ENCODE results near the gene EGR2. TPM values are rescaled to one million over a fixed set of nuclear protein-coding genes. Genes with fewer than 3 reads are reported as not detected.

EGR2 gene
- total RNA-seq, 1 experiment from 2014 or later, result 0.82 TPM

GRCh38 chr10:62829622-62830021, 13.5 kb upstream of the EGR2 start:
- H3K27ac ChIP-seq (ENCODE audit: low read length), result no peak overlapping the region
- H3K4me1 ChIP-seq (ENCODE audit: control insufficient read depth, insufficient read depth, low read length), result no peaks in the 10 kb centered on the region
- peaks cover 6% of the 10 kb centered on the region; the same call in 1 of the 2 replicates for H3K27me3 ChIP-seq (ENCODE audit: control insufficient read depth, insufficient read depth, low read length)
- intact Hi-C loops (cut with micrococcal nuclease; ENCODE audit: unreplicated experiment) (no loop called here), in situ Hi-C loops (cut with HindIII; ENCODE audit: low pct_unique_long_range_greater_than_20kb, low sequenced_read_pairs) (no loop called here)
- POLR2A ChIA-PET, result no interaction called here
- CTCF ChIA-PET, result interaction anchor here (0.6 kb wide), 1 partner anchor 15 kb away, joined by 4 read pairs; no protein-coding TSS in a partner anchor
- TF ChIP-seq CTCF (IDR thresholded peaks at IDR 0.05) (no peak), POLR2AphosphoS5 (IDR thresholded peaks at IDR 0.05; ENCODE audit: low read depth, low read length) (no peak), REST (IDR thresholded peaks at IDR 0.05; ENCODE audit: insufficient read depth in 1 of 2, low read depth in 2 of 2, low read length in 1 of 2) (no peak), TCF7L2 (IDR thresholded peaks at IDR 0.05; ENCODE audit: low read depth, low read length) (no peak), SIN3A (IDR thresholded peaks at IDR 0.05; ENCODE audit: borderline replicate concordance, insufficient read depth, low read depth, low read length) (no peak)
- H3K9me3 ChIP-seq (ENCODE audit: control insufficient read depth, insufficient read depth, low read depth, low read length), result no peaks in the 10 kb centered on the region
- DNase-seq (ENCODE audit: low read depth, low spot score), result no peak
- H3K36me3 ChIP-seq (ENCODE audit: control insufficient read depth, insufficient read depth, low read length), result no peaks in the 10 kb centered on the region
- no TSS peak for BruUV-seq (replicated peaks)
- ATAC-seq, result no peak
- no peak overlapping the region for H3K4me3 ChIP-seq (ENCODE audit: low read depth in 2 of 2, low read length in 2 of 2)

- Histone ChIP-seq H3K9me3 (ENCODE audit: control insufficient read depth, insufficient read depth, low read depth, low read length) (no peaks in the 10 kb centered on the region), H3K27me3 (ENCODE audit: control insufficient read depth, insufficient read depth, low read length) (peaks cover 13% of the 10 kb centered on the region), H3K27ac (ENCODE audit: low read length) (no peak overlapping the region), H3K4me3 (ENCODE audit: low read depth in 2 of 2, low read length in 2 of 2) (no peak overlapping the region), H3K36me3 (ENCODE audit: control insufficient read depth, insufficient read depth, low read length) (no peaks in the 10 kb centered on the region), H3K4me1 (ENCODE audit: control insufficient read depth, insufficient read depth, low read length) (no peaks in the 10 kb centered on the region)
- TF ChIP-seq CTCF (IDR thresholded peaks at IDR 0.05) (no peak), POLR2AphosphoS5 (IDR thresholded peaks at IDR 0.05; ENCODE audit: low read depth, low read length) (no peak), SIN3A (IDR thresholded peaks at IDR 0.05; ENCODE audit: borderline replicate concordance, insufficient read depth, low read depth, low read length) (no peak), TCF7L2 (IDR thresholded peaks at IDR 0.05; ENCODE audit: low read depth, low read length) (no peak), REST (IDR thresholded peaks at IDR 0.05; ENCODE audit: insufficient read depth in 1 of 2, low read depth in 2 of 2, low read length in 1 of 2) (no peak)
- ChIA-PET POLR2A (no interaction called here), CTCF (no interaction called here)
- DNase-seq (ENCODE audit: low read depth, low spot score), result no peak
- in situ Hi-C loops (cut with HindIII; ENCODE audit: low pct_unique_long_range_greater_than_20kb, low sequenced_read_pairs) (no loop called here), intact Hi-C loops (cut with micrococcal nuclease; ENCODE audit: unreplicated experiment) (no loop called here)
- no TSS peak for BruUV-seq (replicated peaks)
- no peak for ATAC-seq
Observed at GRCh38 chr10:62826273-62826672, 10.1 kb upstream of the EGR2 start.

Data from Panc1 (cell line).